Measurements from ENCODE around the gene DGKG. TPM values are rescaled to one million over a fixed set of nuclear protein-coding genes. Genes with fewer than 3 reads are reported as not detected.

Gene DGKG
- total RNA-seq, 5 donors from 2014 or later (not counting 1 experiment from before 2014, with no cell fraction given), result 0.03 to 0.10 TPM; not detected in 3

DNA sequence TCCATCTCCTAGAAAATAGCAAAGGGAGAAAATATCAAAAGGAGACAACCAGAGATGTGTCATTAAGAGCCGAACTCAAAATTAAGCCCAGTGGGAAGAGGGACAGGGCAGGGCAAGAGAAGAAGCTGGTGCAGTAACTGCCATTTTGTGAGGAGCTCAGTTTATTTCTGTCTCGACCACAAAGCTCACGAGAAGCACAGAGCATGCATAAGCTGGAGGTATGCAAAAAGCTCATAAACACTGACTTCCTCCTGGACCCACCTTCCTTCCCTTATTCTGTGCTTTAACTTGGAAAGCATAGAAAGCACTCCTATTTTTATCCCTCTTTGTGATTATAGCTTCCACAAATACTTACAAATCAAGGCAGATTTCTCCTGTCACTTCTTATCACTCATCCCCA, 81.3 kb downstream of the DGKG start:
- Histone ChIP-seq H3K36me3 (ENCODE audit: control insufficient read depth in 2 of 2, extremely low read depth in 1 of 2, insufficient read depth in 1 of 2, low read length in 1 of 2) (no peaks in the 10 kb centered on the region), H3K27me3 (replicated peaks in 1 of 2; ENCODE audit: control insufficient read depth in 2 of 2, extremely low read depth in 1 of 2, insufficient read depth in 2 of 2, low read length in 1 of 2) (no peaks in the 10 kb centered on the region), H3K9me3 (no peaks in the 10 kb centered on the region), H3K4me3 (ENCODE audit: control insufficient read depth in 1 of 2, extremely low read depth in 1 of 2, low read length in 1 of 2) (no peak overlapping the region), H3K27ac (ENCODE audit: low read length) (no peak overlapping the region), H3K4me1 (ENCODE audit: control insufficient read depth in 1 of 2, extremely low read depth in 1 of 2, insufficient read depth in 2 of 2, low read length in 2 of 2) (no peaks in the 10 kb centered on the region)
- H3K27me3 Mint-ChIP-seq, result peaks cover 3 to 7% of the 10 kb centered on the region in 2 donors
- ChIA-PET CTCF (interaction anchor here in 1 of 2 donors (1.1 kb wide), 1 partner anchor 298 kb away, joined by 3 read pairs; no protein-coding TSS in a partner anchor), POLR2A (no interaction called here)
- H3K27ac Mint-ChIP-seq, result no peak overlapping the region
- H3K4me1 Mint-ChIP-seq, result no peaks in the 10 kb centered on the region
- no peaks in the 10 kb centered on the region for H3K9me3 Mint-ChIP-seq
- H3K4me3 Mint-ChIP-seq, result no peak overlapping the region
- H3K36me3 Mint-ChIP-seq, result no peaks in the 10 kb centered on the region
- ATAC-seq (replicated peaks in 1 of 4) (no peak), DNase-seq (no peak)
- WGBS (ENCODE audit: insufficient coverage), result 56% methylated on average over 2 of the region's 3 CpGs

DNA sequence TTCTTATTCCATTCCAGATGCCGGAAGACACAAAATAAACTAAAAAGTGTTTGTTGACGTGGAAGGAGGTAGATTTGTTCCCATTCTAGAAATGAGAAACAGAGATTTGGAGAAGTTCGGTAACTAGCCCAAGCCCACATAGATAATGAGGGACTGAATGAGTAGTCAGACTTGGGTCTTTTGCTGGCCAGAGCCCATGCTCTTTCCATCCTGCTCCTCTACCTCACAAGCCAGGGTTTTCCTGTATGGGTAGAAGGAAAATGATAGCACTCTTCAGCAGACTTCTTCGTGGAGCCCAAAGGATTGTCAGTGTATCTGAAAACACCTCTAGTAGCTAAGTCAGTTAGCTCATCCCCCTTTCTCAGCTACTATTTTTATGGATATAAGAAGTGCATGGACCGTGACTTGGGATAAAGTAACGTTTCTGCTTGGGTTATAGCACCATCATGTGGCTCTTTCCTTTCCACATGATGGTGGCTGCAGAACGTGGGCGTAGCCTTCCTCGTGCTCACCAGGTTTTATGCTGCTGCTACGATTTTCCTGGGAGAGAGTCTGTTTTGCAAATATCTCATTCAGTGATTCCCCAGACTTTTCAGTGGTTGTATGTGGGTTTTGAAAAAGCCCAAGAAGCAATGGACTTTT, 84.6 kb downstream of the DGKG start:
- Mint-ChIP-seq H3K9me3 (no peaks in the 10 kb centered on the region), H3K27ac (no peak overlapping the region), H3K4me1 (no peaks in the 10 kb centered on the region), H3K4me3 (no peak overlapping the region), H3K36me3 (no peaks in the 10 kb centered on the region), H3K27me3 (peaks cover 2 to 7% of the 10 kb centered on the region in 2 donors)
- H3K4me1 ChIP-seq (ENCODE audit: control insufficient read depth in 1 of 2, extremely low read depth in 1 of 2, insufficient read depth in 2 of 2, low read length in 2 of 2), result no peaks in the 10 kb centered on the region
- DNase-seq (no peak), ATAC-seq (replicated peaks in 1 of 4) (no peak)
- no peak overlapping the region for H3K4me3 ChIP-seq (ENCODE audit: control insufficient read depth in 1 of 2, extremely low read depth in 1 of 2, low read length in 1 of 2)
- no CpG with 5 or more reads among the region's 10 CpGs for WGBS (ENCODE audit: insufficient coverage)
- H3K9me3 ChIP-seq, result no peaks in the 10 kb centered on the region
- no peak overlapping the region for H3K27ac ChIP-seq (ENCODE audit: low read length)
- ChIA-PET POLR2A (no interaction called here), CTCF (no interaction called here)
- H3K27me3 ChIP-seq (replicated peaks in 1 of 2; ENCODE audit: control insufficient read depth in 2 of 2, extremely low read depth in 1 of 2, insufficient read depth in 2 of 2, low read length in 1 of 2), result peaks cover 0 to 4% of the 10 kb centered on the region in 2 experiments
- H3K36me3 ChIP-seq (ENCODE audit: control insufficient read depth in 2 of 2, extremely low read depth in 1 of 2, insufficient read depth in 1 of 2, low read length in 1 of 2), result no peaks in the 10 kb centered on the region

DNA sequence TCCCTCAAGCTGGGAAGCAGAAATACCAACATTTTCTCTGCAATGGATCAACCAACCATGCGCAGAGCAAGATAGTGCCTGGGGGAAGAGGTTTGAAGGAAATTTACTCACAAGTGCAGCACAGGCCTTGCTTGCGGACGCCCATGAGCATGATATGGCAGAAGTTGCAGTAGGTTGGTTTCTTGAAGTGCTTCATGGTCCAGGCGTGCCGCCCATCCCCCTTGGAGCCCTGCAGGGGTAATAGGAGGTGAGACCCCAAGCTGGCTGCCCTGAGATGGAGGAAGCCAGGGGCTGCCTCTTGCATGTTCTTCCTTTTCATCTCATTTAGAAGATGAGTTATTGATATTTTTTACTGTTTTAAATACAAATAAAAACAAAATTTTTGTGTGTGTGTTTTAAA, 86.6 kb downstream of the DGKG start:
- Histone ChIP-seq H3K27me3 (replicated peaks in 1 of 2; ENCODE audit: control insufficient read depth in 2 of 2, extremely low read depth in 1 of 2, insufficient read depth in 2 of 2, low read length in 1 of 2) (peaks cover 0 to 4% of the 10 kb centered on the region in 2 experiments), H3K4me1 (ENCODE audit: control insufficient read depth in 1 of 2, extremely low read depth in 1 of 2, insufficient read depth in 2 of 2, low read length in 2 of 2) (no peaks in the 10 kb centered on the region), H3K27ac (ENCODE audit: low read length) (no peak overlapping the region), H3K9me3 (no peaks in the 10 kb centered on the region), H3K4me3 (ENCODE audit: control insufficient read depth in 1 of 2, extremely low read depth in 1 of 2, low read length in 1 of 2) (no peak overlapping the region), H3K36me3 (ENCODE audit: control insufficient read depth in 2 of 2, extremely low read depth in 1 of 2, insufficient read depth in 1 of 2, low read length in 1 of 2) (no peaks in the 10 kb centered on the region)
- H3K27ac Mint-ChIP-seq, result no peak overlapping the region
- CTCF ChIA-PET, result no interaction called here
- peaks cover 2 to 7% of the 10 kb centered on the region in 2 donors for H3K27me3 Mint-ChIP-seq
- WGBS (ENCODE audit: insufficient coverage), result 100% methylated on average over 2 of the region's 5 CpGs
- ATAC-seq (replicated peaks in 1 of 4), result no peak
- no peaks in the 10 kb centered on the region for H3K4me1 Mint-ChIP-seq
- POLR2A ChIA-PET, result no interaction called here
- DNase-seq, result no peak
- no peaks in the 10 kb centered on the region for H3K9me3 Mint-ChIP-seq
- H3K4me3 Mint-ChIP-seq, result no peak overlapping the region
- no peaks in the 10 kb centered on the region for H3K36me3 Mint-ChIP-seq

DNA sequence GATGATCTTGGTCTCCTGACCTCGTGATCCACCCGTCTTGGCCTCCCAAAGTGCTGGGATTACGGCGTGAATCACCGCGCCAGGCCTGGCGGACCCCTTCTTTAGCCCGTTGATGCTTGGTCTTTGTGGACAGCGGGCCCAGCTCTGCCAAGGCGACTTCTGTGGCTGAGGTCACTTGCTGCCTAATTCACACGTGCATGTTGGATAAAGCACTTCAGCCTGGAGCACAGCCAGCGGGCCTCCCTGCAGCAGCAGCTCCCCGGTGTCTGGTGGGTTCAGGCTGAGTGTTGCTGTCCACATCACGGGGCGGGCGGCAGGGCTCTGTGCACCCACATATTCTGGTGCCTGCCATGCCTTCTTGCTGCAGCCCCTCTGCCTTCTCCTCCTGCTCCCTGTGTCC, 88.4 kb downstream of the DGKG start:
- no peaks in the 10 kb centered on the region for H3K9me3 Mint-ChIP-seq
- H3K36me3 ChIP-seq (ENCODE audit: control insufficient read depth in 2 of 2, extremely low read depth in 1 of 2, insufficient read depth in 1 of 2, low read length in 1 of 2), result no peaks in the 10 kb centered on the region
- H3K4me1 Mint-ChIP-seq, result no peaks in the 10 kb centered on the region
- ATAC-seq (replicated peaks in 1 of 4), result no peak
- 92% methylated on average over 15 of the region's 16 CpGs for WGBS (ENCODE audit: insufficient coverage)
- no peak overlapping the region for H3K27ac Mint-ChIP-seq
- DNase-seq, result no peak
- H3K4me3 Mint-ChIP-seq, result no peak overlapping the region
- POLR2A ChIA-PET, result no interaction called here
- H3K36me3 Mint-ChIP-seq, result no peaks in the 10 kb centered on the region
- peaks cover 0 to 8% of the 10 kb centered on the region in 2 experiments for H3K27me3 ChIP-seq (replicated peaks in 1 of 2; ENCODE audit: control insufficient read depth in 2 of 2, extremely low read depth in 1 of 2, insufficient read depth in 2 of 2, low read length in 1 of 2)
- H3K9me3 ChIP-seq, result no peaks in the 10 kb centered on the region
- H3K27me3 Mint-ChIP-seq, result peaks cover 2 to 7% of the 10 kb centered on the region in 2 donors
- H3K4me1 ChIP-seq (ENCODE audit: control insufficient read depth in 1 of 2, extremely low read depth in 1 of 2, insufficient read depth in 2 of 2, low read length in 2 of 2), result no peaks in the 10 kb centered on the region
- CTCF ChIA-PET, result no interaction called here
- H3K27ac ChIP-seq (ENCODE audit: low read length), result no peak overlapping the region
- H3K4me3 ChIP-seq (ENCODE audit: control insufficient read depth in 1 of 2, extremely low read depth in 1 of 2, low read length in 1 of 2), result no peak overlapping the region

DNA sequence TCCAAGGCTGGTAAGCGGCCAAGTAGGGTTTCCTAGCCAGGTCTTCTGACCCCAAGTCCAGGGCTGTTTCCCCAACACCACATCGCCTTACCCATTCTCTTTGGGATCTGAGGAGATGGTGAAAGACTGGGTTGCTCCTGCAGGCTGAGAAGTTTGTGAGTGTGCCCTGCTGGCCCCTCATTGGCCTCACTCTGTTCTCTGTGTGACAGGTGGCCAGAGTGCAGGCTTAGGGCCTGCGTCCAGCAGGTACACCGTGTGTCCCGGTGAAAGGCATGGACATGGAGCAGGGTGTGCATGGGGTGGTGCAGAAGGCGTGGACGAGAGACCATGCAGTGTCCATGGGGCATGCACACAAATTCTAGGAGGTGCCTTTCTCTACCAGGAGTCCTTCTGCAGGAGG, 91.3 kb downstream of the DGKG start:
- peaks cover 3 to 11% of the 10 kb centered on the region in 2 donors for H3K27me3 Mint-ChIP-seq
- ATAC-seq (replicated peaks in 1 of 4), result no peak
- CTCF ChIA-PET, result no interaction called here

DNA sequence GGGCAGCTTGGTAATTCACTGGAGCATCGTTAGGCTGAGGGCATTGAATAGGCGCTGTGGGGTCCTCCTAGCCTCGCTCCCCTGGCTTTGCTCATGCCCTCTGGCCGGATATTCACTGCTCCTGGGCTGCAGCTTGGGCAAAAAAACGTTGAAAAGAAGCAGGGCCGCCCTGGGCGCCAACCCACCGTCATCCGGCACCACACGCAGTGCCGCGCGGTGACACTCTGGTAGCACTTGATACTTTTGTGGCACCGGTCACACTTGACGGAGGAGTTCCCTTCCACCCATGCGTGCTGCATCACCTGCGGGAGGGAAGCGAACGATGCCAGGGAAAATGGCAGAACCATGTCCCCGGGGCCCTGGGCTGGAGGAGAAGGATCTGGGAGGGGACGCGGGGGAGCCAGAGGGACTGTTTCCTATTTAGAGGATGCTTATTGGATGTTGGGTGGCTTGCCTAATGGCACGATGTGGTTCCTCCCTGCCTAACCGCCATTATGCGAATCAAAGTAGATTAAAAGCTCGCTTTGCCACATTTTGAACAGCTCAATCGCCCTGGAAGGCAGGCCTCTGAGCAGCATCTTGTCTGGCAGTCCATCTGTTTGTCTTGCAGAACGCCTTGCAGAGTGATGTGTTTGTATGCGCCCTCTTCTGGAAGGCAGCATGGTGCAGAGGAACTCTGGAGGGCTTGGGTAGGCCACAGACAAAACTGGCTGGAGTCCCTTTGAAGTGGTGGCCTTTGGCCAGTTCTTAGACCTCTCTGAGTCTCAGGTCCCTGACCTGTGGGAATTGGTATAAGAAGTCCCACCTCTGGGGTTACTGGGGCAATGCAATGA, 93.2 kb downstream of the DGKG start:
- ChIA-PET POLR2A (no interaction called here), CTCF (no interaction called here)
- no peak overlapping the region for H3K4me3 ChIP-seq (ENCODE audit: control insufficient read depth in 1 of 2, extremely low read depth in 1 of 2, low read length in 1 of 2)

More for the DNA sequence above, 91.3 kb downstream of the DGKG start:
- 100% methylated on average over 1 of the region's 7 CpGs for WGBS (ENCODE audit: insufficient coverage)
- no peaks in the 10 kb centered on the region for H3K36me3 ChIP-seq (ENCODE audit: control insufficient read depth in 2 of 2, extremely low read depth in 1 of 2, insufficient read depth in 1 of 2, low read length in 1 of 2)
- peaks cover 0 to 18% of the 10 kb centered on the region in 2 experiments for H3K27me3 ChIP-seq (replicated peaks in 1 of 2; ENCODE audit: control insufficient read depth in 2 of 2, extremely low read depth in 1 of 2, insufficient read depth in 2 of 2, low read length in 1 of 2)
- H3K27ac ChIP-seq (ENCODE audit: low read length), result no peak overlapping the region
- no peak for DNase-seq
- H3K9me3 ChIP-seq, result no peaks in the 10 kb centered on the region
- POLR2A ChIA-PET, result no interaction called here
- no peaks in the 10 kb centered on the region for H3K36me3 Mint-ChIP-seq
- no peak overlapping the region for H3K27ac Mint-ChIP-seq
- no peaks in the 10 kb centered on the region for H3K4me1 Mint-ChIP-seq
- H3K4me3 ChIP-seq (ENCODE audit: control insufficient read depth in 1 of 2, extremely low read depth in 1 of 2, low read length in 1 of 2), result no peak overlapping the region
- H3K9me3 Mint-ChIP-seq, result no peaks in the 10 kb centered on the region
- H3K4me3 Mint-ChIP-seq, result no peak overlapping the region
- no peaks in the 10 kb centered on the region for H3K4me1 ChIP-seq (ENCODE audit: control insufficient read depth in 1 of 2, extremely low read depth in 1 of 2, insufficient read depth in 2 of 2, low read length in 2 of 2)

More for the DNA sequence above, 93.2 kb downstream of the DGKG start:
- DNase-seq (no peak), ATAC-seq (replicated peaks in 1 of 4) (no peak)
- no peak overlapping the region for H3K4me3 Mint-ChIP-seq
- no peaks in the 10 kb centered on the region for H3K9me3 Mint-ChIP-seq
- H3K27ac Mint-ChIP-seq, result no peak overlapping the region
- peaks cover 3 to 10% of the 10 kb centered on the region in 2 donors for H3K27me3 Mint-ChIP-seq
- Histone ChIP-seq H3K27ac (ENCODE audit: low read length) (no peak overlapping the region), H3K4me1 (ENCODE audit: control insufficient read depth in 1 of 2, extremely low read depth in 1 of 2, insufficient read depth in 2 of 2, low read length in 2 of 2) (no peaks in the 10 kb centered on the region), H3K9me3 (no peaks in the 10 kb centered on the region), H3K36me3 (ENCODE audit: control insufficient read depth in 2 of 2, extremely low read depth in 1 of 2, insufficient read depth in 1 of 2, low read length in 1 of 2) (no peaks in the 10 kb centered on the region), H3K27me3 (replicated peaks in 1 of 2; ENCODE audit: control insufficient read depth in 2 of 2, extremely low read depth in 1 of 2, insufficient read depth in 2 of 2, low read length in 1 of 2) (peaks cover 0 to 18% of the 10 kb centered on the region in 2 experiments)
- no peaks in the 10 kb centered on the region for H3K4me1 Mint-ChIP-seq
- 88% methylated on average over 25 of the region's 29 CpGs for WGBS (ENCODE audit: insufficient coverage)
- no peaks in the 10 kb centered on the region for H3K36me3 Mint-ChIP-seq

Data from T-cell (primary cell).